Liver (tissue), 9 donors: ENCODE results near the gene P3H2. TPM values are rescaled to one million over a fixed set of nuclear protein-coding genes. Genes with fewer than 3 reads are reported as not detected.

Source experiments
- DNase-seq: peaks from one replicate; pipeline ENCODE4 v3.0.0-alpha.2; 2017; ENCODE audit warnings: low spot score
- H3K27ac ChIP-seq, 2 donors: one replicate each; pipeline ENCODE4 v1.7.0; 2013; ENCODE audit warnings: inconsistent platforms in 2 of 2, low read length in 2 of 2, control low read depth in 1 of 2, low read depth in 1 of 2, mild to moderate bottlenecking in 1 of 2
- H3K27me3 ChIP-seq, 4 donors: one replicate each; pipeline versions ENCODE4 v1.6.1 to v1.7.0; 2013; ENCODE audit warnings: low read length in 3 of 4, inconsistent platforms in 1 of 4, mild to moderate bottlenecking in 1 of 4, moderate library complexity in 1 of 4; ENCODE audit not compliant: control insufficient read depth in 4 of 4, insufficient read depth in 4 of 4
- H3K36me3 ChIP-seq, 4 donors: one replicate each; pipeline versions ENCODE4 v1.6.1 to v1.7.0; 2013; ENCODE audit warnings: low read length in 3 of 4, mild to moderate bottlenecking in 3 of 4, low read depth in 1 of 4, moderate library complexity in 1 of 4; ENCODE audit not compliant: control insufficient read depth in 4 of 4, insufficient read depth in 3 of 4
- H3K4me1 ChIP-seq, 4 donors: one replicate each; pipeline versions ENCODE4 v1.6.1 to v1.7.0; 2013; ENCODE audit warnings: low read length in 3 of 4, mild to moderate bottlenecking in 3 of 4, moderate library complexity in 1 of 4; ENCODE audit not compliant: control insufficient read depth in 4 of 4, insufficient read depth in 4 of 4
- H3K4me3 ChIP-seq, 3 donors: one replicate each; pipeline versions ENCODE4 v1.6.1 to v1.7.0; 2013; ENCODE audit warnings: low read length in 3 of 3, control low read depth in 1 of 3, low read depth in 1 of 3, mild to moderate bottlenecking in 1 of 3
- H3K9ac ChIP-seq, 2 donors: one replicate each; pipeline ENCODE4 v1.7.0; 2013; ENCODE audit warnings: low read length in 2 of 2, mild to moderate bottlenecking in 2 of 2, moderate library complexity in 2 of 2, control low read depth in 1 of 2, low read depth in 1 of 2
- H3K9me3 ChIP-seq, 4 donors: one replicate each; pipeline versions ENCODE4 v1.6.1 to v1.7.0; 2013; ENCODE audit warnings: low read length in 3 of 4; ENCODE audit not compliant: control insufficient read depth in 4 of 4
- ATF3 ChIP-seq: IDR thresholded peaks from 2 replicates; pipeline ENCODE4 v1.6.1; 2016; ENCODE audit warnings: antibody characterized with exemption
- CTCF ChIP-seq: fragments of 150-350 bp; IDR thresholded peaks from 2 replicates; pipeline ENCODE4 v1.5.1; 2017; ENCODE audit warnings: improper control_type of control experiment, low read depth, low read length; ENCODE audit not compliant: missing input control
- EGR1 ChIP-seq, 2 donors: IDR thresholded peaks; 2 replicates each; pipeline ENCODE4 v1.6.1; 2016 to 2018; ENCODE audit warnings: antibody characterized with exemption in 2 of 2, low read depth in 2 of 2
- FOXA1 ChIP-seq: IDR thresholded peaks from 2 replicates; pipeline ENCODE4 v1.6.1; 2016; ENCODE audit warnings: antibody characterized with exemption
- FOXA2 ChIP-seq: IDR thresholded peaks from 2 replicates; pipeline ENCODE4 v1.6.1; 2016; ENCODE audit warnings: antibody characterized with exemption
- GABPA ChIP-seq, 2 donors: IDR thresholded peaks in 1 of 2; conservative IDR thresholded peaks in 1 of 2; 2 replicates each; pipeline ENCODE4 v1.6.1; 2016; ENCODE audit warnings: antibody characterized with exemption in 2 of 2, mild to moderate bottlenecking in 1 of 2, moderate library complexity in 1 of 2
- HNF4A ChIP-seq, 2 donors: conservative IDR thresholded peaks; 2 replicates each; pipeline ENCODE4 v1.6.1; 2016; ENCODE audit warnings: antibody characterized with exemption in 2 of 2, mild to moderate bottlenecking in 2 of 2
- HNF4G ChIP-seq: IDR thresholded peaks from 2 replicates; pipeline ENCODE4 v1.6.1; 2016; ENCODE audit warnings: antibody characterized with exemption
- JUND ChIP-seq, 2 donors: IDR thresholded peaks; 2 replicates each; pipeline ENCODE4 v1.6.1; 2016; ENCODE audit warnings: antibody characterized with exemption in 2 of 2
- MAX ChIP-seq: IDR thresholded peaks from 2 replicates; pipeline ENCODE4 v1.6.1; 2016; ENCODE audit warnings: antibody characterized with exemption
- NR2F2 ChIP-seq: IDR thresholded peaks from 2 replicates; pipeline ENCODE4 v1.6.1; 2016; ENCODE audit warnings: antibody characterized with exemption
- RAD21 ChIP-seq, 2 donors: IDR thresholded peaks; 2 replicates each; pipeline ENCODE4 v1.6.1; 2016; ENCODE audit warnings: antibody characterized with exemption in 2 of 2, mild to moderate bottlenecking in 2 of 2
- REST ChIP-seq: IDR thresholded peaks from 2 replicates; pipeline ENCODE4 v1.6.1; 2016; ENCODE audit warnings: antibody characterized with exemption, mild to moderate bottlenecking
- RXRA ChIP-seq, 2 donors: IDR thresholded peaks; 2 replicates each; pipeline ENCODE4 v1.6.1; 2017 to 2018; ENCODE audit warnings: antibody characterized with exemption in 2 of 2, mild to moderate bottlenecking in 1 of 2
- SP1 ChIP-seq: IDR thresholded peaks from 2 replicates; pipeline ENCODE4 v1.6.1; 2018; ENCODE audit warnings: antibody characterized with exemption, mild to moderate bottlenecking
- TAF1 ChIP-seq: conservative IDR thresholded peaks from 2 replicates; pipeline ENCODE4 v1.6.1; 2016; ENCODE audit warnings: antibody characterized with exemption, mild to moderate bottlenecking
- YY1 ChIP-seq: IDR thresholded peaks from 2 replicates; pipeline ENCODE4 v1.6.1; 2016; ENCODE audit warnings: antibody characterized with exemption, mild to moderate bottlenecking
- ZBTB33 ChIP-seq: IDR thresholded peaks from 2 replicates; pipeline ENCODE4 v1.6.1; 2016; ENCODE audit warnings: antibody characterized with exemption
- WGBS: extraction: QIAGEN DNeasy Blood & Tissue Kit; methylation state at CpG from one replicate; pipeline ENCODE4 v1.1.7; 2013; 5-methylcytosine and 5-hydroxymethylcytosine counted together
- polyA plus RNA-seq, 2 donors: library from polyadenylated mRNA; stranded (reverse) in 1 of 2; unstranded in 1 of 2; fragments of 200-250 nt in 1 of 2; fragments of >200 nt in 1 of 2; fragmentation: Nextera tagmentation in 1 of 2; extraction: Ambion mirVana in 1 of 2; gene quantifications; one replicate each; pipeline versions ENCODE4 v1.2.1 to v1.2.3, GENCODE V29; 2013 to 2015
- total RNA-seq, 2 donors: library from RNA; depleted of rRNA; stranded (reverse); fragments of >200 nt; gene quantifications; one replicate each; pipeline ENCODE4 v1.2.3, GENCODE V29; 2014
- donor health status: healthy.
- donor health status: healthy.
- donor health status: healthy.
- donor health status: healthy.
- donor health status: healthy.

Gene P3H2
- total and polyA plus RNA-seq, 4 donors: 1.9 to 6.9 (median 4.1) TPM

- Histone ChIP-seq H3K4me1 (no peaks in the 10 kb centered on the region), H3K9me3 (no peaks in the 10 kb centered on the region), H3K9ac (no peak overlapping the region), H3K27ac (no peak overlapping the region), H3K4me3 (no peak overlapping the region), H3K27me3 (no peaks in the 10 kb centered on the region), H3K36me3 (no peaks in the 10 kb centered on the region)
- no peak for DNase-seq
- TF ChIP-seq ATF3 (no peak), RAD21 (IDR thresholded peaks at IDR 0.05) (no peak), MAX (no peak), GABPA (IDR thresholded peaks at IDR 0.05 in 1 of 2, conservative IDR thresholded peaks at IDR 0.05 in 1 of 2) (no peak), HNF4G (no peak), NR2F2 (no peak), SP1 (no peak), EGR1 (IDR thresholded peaks at IDR 0.05; ENCODE audit: low read depth in 2 of 2) (no peak), YY1 (no peak), REST (no peak), JUND (IDR thresholded peaks at IDR 0.05) (no peak), CTCF (no peak), TAF1 (no peak), HNF4A (conservative IDR thresholded peaks at IDR 0.05) (no peak), FOXA1 (no peak)
- 90% methylated on average over 1 of the region's 1 CpG for WGBS
Observed at GRCh38 chr3:190127195-190127594, 6.5 kb upstream of the P3H2 start.

- TF ChIP-seq MAX: no peak
- TF ChIP-seq REST: no peak
- no peak for TF ChIP-seq SP1
- no peak for TF ChIP-seq HNF4G
- TF ChIP-seq RXRA (IDR thresholded peaks at IDR 0.05): no peak
- TF ChIP-seq ZBTB33: no peak
- no peak for TF ChIP-seq ATF3
- TF ChIP-seq GABPA (IDR thresholded peaks at IDR 0.05 in 1 of 2, conservative IDR thresholded peaks at IDR 0.05 in 1 of 2): no peak
- TF ChIP-seq FOXA2: no peak
- TF ChIP-seq NR2F2: no peak
- TF ChIP-seq FOXA1: no peak
- TF ChIP-seq EGR1 (IDR thresholded peaks at IDR 0.05; ENCODE audit: low read depth in 2 of 2): no peak
- no peak for TF ChIP-seq JUND (IDR thresholded peaks at IDR 0.05)
- H3K27me3 ChIP-seq: peaks cover 0 to 4% (median 0%) of the 10 kb centered on the region in 4 donors
- 81% methylated on average over 9 of the region's 9 CpGs for WGBS
- no peaks in the 10 kb centered on the region for H3K36me3 ChIP-seq
- no peak overlapping the region for H3K27ac ChIP-seq
- no peak for DNase-seq
- no peaks in the 10 kb centered on the region for H3K9me3 ChIP-seq
- H3K9ac ChIP-seq: no peak overlapping the region
- no peak overlapping the region for H3K4me3 ChIP-seq
- H3K4me1 ChIP-seq: peaks cover under 1 to 6% (median 3%) of the 10 kb centered on the region in 4 donors
Observed at GRCh38 chr3:190125436-190126068, 4.9 kb upstream of the P3H2 start.
